ENCODE results near the gene ARL15.

DNA sequence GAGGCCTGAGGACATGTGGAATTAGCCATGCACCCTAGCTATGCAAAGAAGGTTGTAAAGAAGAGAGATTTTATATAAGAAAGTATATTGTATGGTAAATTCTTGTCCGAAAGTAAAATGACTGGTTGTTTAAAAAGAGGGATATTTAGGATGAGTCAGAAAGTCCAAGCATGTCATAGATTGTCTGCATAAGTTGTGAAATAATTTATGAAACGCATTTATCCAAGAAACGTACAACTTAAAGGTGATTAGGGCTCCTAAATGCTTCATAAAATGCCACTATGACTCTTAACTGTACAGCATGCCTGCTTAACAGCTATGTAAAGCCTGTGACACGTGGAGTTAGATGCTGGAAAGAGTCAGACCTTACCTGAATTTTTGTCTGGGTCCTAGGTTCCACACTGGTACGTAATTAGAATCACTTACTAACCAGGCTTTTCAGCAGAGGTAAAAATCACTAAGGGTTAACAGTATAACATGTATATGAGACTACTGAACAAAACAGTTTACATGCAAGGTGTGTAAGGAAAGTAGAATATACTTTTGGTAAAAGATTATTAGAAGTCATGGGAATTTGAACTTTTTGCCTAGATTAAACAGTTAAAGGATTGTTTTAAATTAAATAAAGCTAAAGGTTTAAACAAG lies 37.0 kb upstream of the ARL15 start:
- TF ChIP-seq, protein P1, sequence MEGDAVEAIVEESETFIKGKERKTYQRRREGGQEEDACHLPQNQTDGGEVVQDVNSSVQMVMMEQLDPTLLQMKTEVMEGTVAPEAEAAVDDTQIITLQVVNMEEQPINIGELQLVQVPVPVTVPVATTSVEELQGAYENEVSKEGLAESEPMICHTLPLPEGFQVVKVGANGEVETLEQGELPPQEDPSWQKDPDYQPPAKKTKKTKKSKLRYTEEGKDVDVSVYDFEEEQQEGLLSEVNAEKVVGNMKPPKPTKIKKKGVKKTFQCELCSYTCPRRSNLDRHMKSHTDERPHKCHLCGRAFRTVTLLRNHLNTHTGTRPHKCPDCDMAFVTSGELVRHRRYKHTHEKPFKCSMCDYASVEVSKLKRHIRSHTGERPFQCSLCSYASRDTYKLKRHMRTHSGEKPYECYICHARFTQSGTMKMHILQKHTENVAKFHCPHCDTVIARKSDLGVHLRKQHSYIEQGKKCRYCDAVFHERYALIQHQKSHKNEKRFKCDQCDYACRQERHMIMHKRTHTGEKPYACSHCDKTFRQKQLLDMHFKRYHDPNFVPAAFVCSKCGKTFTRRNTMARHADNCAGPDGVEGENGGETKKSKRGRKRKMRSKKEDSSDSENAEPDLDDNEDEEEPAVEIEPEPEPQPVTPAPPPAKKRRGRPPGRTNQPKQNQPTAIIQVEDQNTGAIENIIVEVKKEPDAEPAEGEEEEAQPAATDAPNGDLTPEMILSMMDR (IDR thresholded peaks at IDR 0.05): no peak
- TF ChIP-seq POLR2A (IDR thresholded peaks at IDR 0.05) (no peak), EP300 (IDR thresholded peaks at IDR 0.05) (no peak)

Data from sigmoid colon (tissue), 4 donors.